A549 (cell line): ENCODE measurements around the gene HMG20A. TPM values are rescaled to one million over a fixed set of nuclear protein-coding genes. Genes with fewer than 3 reads are reported as not detected.

ENCODE experiments used
- ATAC-seq, 2 experiments: fragments of 200-7000 bp in 1 of 2; fragments of >200 bp in 1 of 2; cut with Nextera tagmentation in 1 of 2; cut with Tn5 transposase in 1 of 2; 3 replicates each; pipeline versions ENCODE4 v1.8.0 to v1.9.1; 2018 to 2020; ENCODE audit warnings: mild to moderate bottlenecking in 1 of 2, moderate library complexity in 1 of 2
- CTCF ChIA-PET: fragments of 300-600 bp; sonication (Branson Sonifier 250); formaldehyde crosslinking; extraction: SDS; loops from one replicate; lab custom pipeline; 2021; ENCODE audit warnings: antibody characterized with exemption, inconsistent platforms; lab: Yijun Ruan, JAX
- POLR2A ChIA-PET: fragments of 350-600 bp; formaldehyde crosslinking; extraction: SDS; loops from one replicate; lab custom pipeline; 2021; ENCODE audit warnings: antibody characterized with exemption, inconsistent platforms; lab: Yijun Ruan, JAX
- DNase-seq, 2 experiments: peaks; one replicate each; pipeline versions ENCODE4 v3.0.0 to v3.0.0-alpha.2; 2011 to 2016; ENCODE audit warnings: low read depth in 1 of 2, low spot score in 1 of 2
- FAIRE-seq: peaks from 2 replicates; lab custom pipeline; 2011; peaks lifted over from hg19 to GRCh38; lab: Jason Lieb, UNC
- H3K27ac ChIP-seq, 2 experiments: fragments of >200 bp; sonication (Bioruptor Twin); formaldehyde crosslinking; 3 replicates each; pipeline ENCODE4 v1.5.1; 2016 to 2017
- H3K4me1 ChIP-seq: fragments of >200 bp; sonication (Bioruptor Twin); formaldehyde crosslinking; 3 replicates; pipeline ENCODE4 v1.6.1; 2016
- H3K4me2 ChIP-seq: fragments of >200 bp; sonication (Bioruptor Twin); formaldehyde crosslinking; 3 replicates; pipeline ENCODE4 v1.6.1; 2016
- H3K4me3 ChIP-seq: fragments of >200 bp; sonication (Bioruptor Twin); formaldehyde crosslinking; 3 replicates; pipeline ENCODE4 v1.5.1; 2016
- H3K9me3 ChIP-seq: fragments of >200 bp; sonication (Bioruptor Twin); formaldehyde crosslinking; 3 replicates; pipeline ENCODE4 v1.6.1; 2016
- CBX2 ChIP-seq: fragments of 200-600 bp; sonication (generic); IDR thresholded peaks from 2 replicates; pipeline ENCODE4 v1.6.1; 2016; ENCODE audit warnings: low read depth, mild to moderate bottlenecking, borderline replicate concordance
- CHD2 ChIP-seq: fragments of 150-350 bp; IDR thresholded peaks from 2 replicates; pipeline ENCODE4 v1.6.1; 2014; ENCODE audit warnings: low read length; ENCODE audit not compliant: partially characterized antibody
- EHF ChIP-seq: fragments of 250-450 bp; sonication (Bioruptor Pico); IDR thresholded peaks from 2 replicates; pipeline ENCODE4 v1.5.0; 2020; ENCODE audit warnings: mild to moderate bottlenecking
- EHMT2 ChIP-seq: fragments of 200-600 bp; sonication (generic); IDR thresholded peaks from 2 replicates; pipeline ENCODE4 v1.6.1; 2016; ENCODE audit warnings: antibody characterized with exemption, low read depth, mild to moderate bottlenecking, moderate library complexity
- EP300 ChIP-seq, 2 experiments: fragments of >200 bp; sonication (Bioruptor Twin); formaldehyde crosslinking; IDR thresholded peaks; 2 replicates in 1 of 2; 3 replicates in 1 of 2; pipeline ENCODE4 v1.6.1; 2016 to 2017
- FOXS1 ChIP-seq: fragments of 250-450 bp; sonication (Bioruptor Pico); IDR thresholded peaks from 2 replicates; pipeline ENCODE4 v1.5.0; 2020; ENCODE audit warnings: mild to moderate bottlenecking, moderate library complexity
- HDAC2 ChIP-seq: fragments of 200-600 bp; sonication (generic); IDR thresholded peaks from 2 replicates; pipeline ENCODE4 v1.6.1; 2016
- HOXB13 ChIP-seq: fragments of 250-450 bp; sonication (Bioruptor Pico); IDR thresholded peaks from 2 replicates; pipeline ENCODE4 v1.5.0; 2020; ENCODE audit warnings: low read depth, mild to moderate bottlenecking, moderate library complexity
- JUN ChIP-seq, 2 experiments: fragments of >200 bp; sonication (Bioruptor Twin); formaldehyde crosslinking; IDR thresholded peaks; 2 replicates in 1 of 2; 3 replicates in 1 of 2; pipeline ENCODE4 v1.6.1; 2016 to 2017
- KDM1A ChIP-seq: fragments of 200-600 bp; sonication (generic); IDR thresholded peaks from 2 replicates; pipeline ENCODE4 v1.6.1; 2016; ENCODE audit warnings: low read depth, mild to moderate bottlenecking
- KDM5A ChIP-seq: fragments of 200-600 bp; sonication (generic); IDR thresholded peaks from 2 replicates; pipeline ENCODE4 v1.6.1; 2016; ENCODE audit warnings: antibody characterized with exemption, mild to moderate bottlenecking
- NFE2L2 ChIP-seq: fragments of 150-350 bp; conservative IDR thresholded peaks from 2 replicates; pipeline ENCODE4 v1.6.1; 2014; ENCODE audit warnings: low read length
- NR3C1 ChIP-seq: fragments of >200 bp; sonication (Bioruptor Twin); formaldehyde crosslinking; IDR thresholded peaks from 3 replicates; pipeline ENCODE4 v1.6.1; 2017
- PHF8 ChIP-seq: fragments of 200-600 bp; sonication (generic); IDR thresholded peaks from 2 replicates; pipeline ENCODE4 v1.6.1; 2016; ENCODE audit warnings: low read depth, mild to moderate bottlenecking, antibody characterized with exemption, moderate library complexity, borderline replicate concordance
- RARB ChIP-seq: fragments of 250-450 bp; sonication (Bioruptor Pico); IDR thresholded peaks from 2 replicates; pipeline ENCODE4 v1.8.0; 2021; ENCODE audit warnings: mild to moderate bottlenecking, moderate library complexity
- RCOR1 ChIP-seq: fragments of 150-350 bp; IDR thresholded peaks from 2 replicates; pipeline ENCODE4 v1.6.1; 2014; ENCODE audit warnings: antibody characterized with exemption, low read length, low read depth
- RFX5 ChIP-seq: fragments of 450-650 bp; IDR thresholded peaks from 2 replicates; pipeline ENCODE4 v1.7.1; 2014; ENCODE audit warnings: antibody characterized with exemption, mild to moderate bottlenecking, moderate library complexity
- ZC3H11A ChIP-seq: fragments of 450-650 bp; IDR thresholded peaks from 2 replicates; pipeline ENCODE4 v1.6.1; 2014; ENCODE audit warnings: antibody characterized with exemption, mild to moderate bottlenecking
- ZNF302 ChIP-seq: fragments of 250-450 bp; sonication (Bioruptor Pico); IDR thresholded peaks from 2 replicates; pipeline ENCODE4 v1.9.0; 2021; ENCODE audit warnings: inconsistent platforms, mild to moderate bottlenecking, moderate library complexity
- ZSCAN20 ChIP-seq: fragments of 250-450 bp; sonication (Bioruptor Pico); IDR thresholded peaks from 2 replicates; pipeline ENCODE4 v1.8.0; 2022; ENCODE audit warnings: mild to moderate bottlenecking, moderate library complexity
- WGBS: methylation state at CpG from one replicate; pipeline ENCODE4 v1.1.6; 2017; ENCODE audit errors: missing lambda C conversion rate; 5-methylcytosine and 5-hydroxymethylcytosine counted together
- polyA plus RNA-seq, 4 experiments: library from polyadenylated mRNA; depleted of rRNA in 3 of 4; stranded (reverse); fragments of >200 nt; fragmentation: RNase III in 1 of 4; extraction: RNeasy Plus Mini Kit Qiagen cat#74134 plus additional on column Dnase treatment in 1 of 4; gene quantifications; 2 replicates in 3 of 4; 3 replicates in 1 of 4; pipeline ENCODE4 v1.2.3, GENCODE V29; 2011 to 2017
- TF ChIP-seq, protein P1 (sequence below): fragments of 150-350 bp; IDR thresholded peaks from 2 replicates; pipeline ENCODE4 v1.6.1; 2014; ENCODE audit warnings: low read depth, mild to moderate bottlenecking, low read length
- TF ChIP-seq, protein P2 (sequence below): fragments of 250-450 bp; sonication (Bioruptor Pico); IDR thresholded peaks from 2 replicates; pipeline ENCODE4 v1.5.0; 2020; ENCODE audit warnings: low read depth, mild to moderate bottlenecking, moderate library complexity
- TF ChIP-seq, protein P3 (sequence below): fragments of 200-600 bp; sonication (generic); IDR thresholded peaks from 2 replicates; pipeline ENCODE4 v1.6.1; 2016; ENCODE audit warnings: antibody characterized with exemption, mild to moderate bottlenecking, moderate library complexity
- TF ChIP-seq, protein P4 (sequence below): IDR thresholded peaks from 2 replicates; pipeline ENCODE4 v1.6.1; 2012; ENCODE audit warnings: low read depth, borderline replicate concordance
- TF ChIP-seq, protein P5 (sequence below): fragments of >200 bp; sonication (Bioruptor Twin); formaldehyde crosslinking; IDR thresholded peaks from 3 replicates; pipeline ENCODE4 v1.6.1; 2016

The HMG20A gene
- polyA plus RNA-seq, 2 of the 4 experiments (the other 2 are of a cell fraction) = 29.5 to 85.1 TPM

DNA sequence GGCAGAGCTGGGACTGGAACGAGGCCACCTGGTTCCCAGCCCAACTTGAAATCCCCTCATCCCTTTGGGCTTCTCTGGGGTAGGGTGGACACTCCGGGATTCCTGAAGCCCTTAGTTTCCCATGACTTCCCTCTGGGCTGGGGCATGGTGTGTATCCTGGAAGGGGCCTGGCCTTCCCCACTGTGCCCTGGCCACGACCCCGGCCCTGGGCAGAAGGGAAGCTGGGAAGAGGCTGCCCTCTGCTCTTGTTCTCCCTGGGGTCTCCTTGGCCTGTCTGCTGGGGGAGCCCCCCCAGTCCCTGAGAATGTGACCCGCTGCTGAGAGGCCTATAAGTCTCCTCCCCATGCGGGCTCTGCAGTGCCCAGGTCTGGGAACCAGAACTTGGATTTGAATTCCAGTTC, 107.1 kb downstream of the HMG20A start (continued):
- TF ChIP-seq, protein P1, sequence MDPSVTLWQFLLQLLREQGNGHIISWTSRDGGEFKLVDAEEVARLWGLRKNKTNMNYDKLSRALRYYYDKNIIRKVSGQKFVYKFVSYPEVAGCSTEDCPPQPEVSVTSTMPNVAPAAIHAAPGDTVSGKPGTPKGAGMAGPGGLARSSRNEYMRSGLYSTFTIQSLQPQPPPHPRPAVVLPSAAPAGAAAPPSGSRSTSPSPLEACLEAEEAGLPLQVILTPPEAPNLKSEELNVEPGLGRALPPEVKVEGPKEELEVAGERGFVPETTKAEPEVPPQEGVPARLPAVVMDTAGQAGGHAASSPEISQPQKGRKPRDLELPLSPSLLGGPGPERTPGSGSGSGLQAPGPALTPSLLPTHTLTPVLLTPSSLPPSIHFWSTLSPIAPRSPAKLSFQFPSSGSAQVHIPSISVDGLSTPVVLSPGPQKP = no peak
- no peak for TF ChIP-seq ZSCAN20 (CRISPR knock-in tag)
- no peak for TF ChIP-seq ZC3H11A

DNA sequence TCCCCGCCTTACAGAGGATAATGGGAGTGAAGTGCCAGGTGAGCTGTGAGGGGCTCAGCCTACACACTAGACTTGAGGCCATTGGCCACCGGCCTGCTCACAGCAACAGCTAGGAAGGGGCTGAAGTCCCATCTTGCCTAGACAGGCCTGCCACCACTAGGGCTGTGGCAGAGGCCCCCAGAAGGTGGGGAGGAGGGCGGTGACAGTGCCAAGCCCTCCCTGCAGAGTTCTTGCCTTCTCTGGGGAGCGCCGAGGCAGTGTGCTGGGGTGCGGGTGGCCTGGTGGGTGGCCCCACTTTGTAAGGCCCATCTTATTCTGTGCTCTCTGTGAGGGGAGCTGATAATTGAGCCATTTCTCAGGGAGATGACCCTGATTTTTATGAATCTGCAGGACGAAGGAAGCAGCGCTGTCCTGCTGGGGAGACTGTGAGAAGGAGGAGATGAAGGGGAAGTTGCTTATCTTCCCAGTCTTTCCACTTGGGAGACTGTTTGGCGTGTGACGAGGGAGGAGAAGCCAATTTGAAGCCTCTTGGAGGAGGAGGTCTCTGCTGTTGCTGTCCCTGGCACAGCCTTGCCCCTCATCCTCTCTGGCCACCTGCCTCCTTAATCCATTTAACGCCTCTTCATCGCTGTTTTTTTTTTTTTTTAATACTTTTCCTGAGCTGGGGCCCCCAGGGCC, 107.7 kb downstream of the HMG20A start:
- 88% methylated on average over 12 of the region's 12 CpGs for WGBS
- no peaks in the 10 kb centered on the region for H3K4me1 ChIP-seq
- TF ChIP-seq, protein P2, sequence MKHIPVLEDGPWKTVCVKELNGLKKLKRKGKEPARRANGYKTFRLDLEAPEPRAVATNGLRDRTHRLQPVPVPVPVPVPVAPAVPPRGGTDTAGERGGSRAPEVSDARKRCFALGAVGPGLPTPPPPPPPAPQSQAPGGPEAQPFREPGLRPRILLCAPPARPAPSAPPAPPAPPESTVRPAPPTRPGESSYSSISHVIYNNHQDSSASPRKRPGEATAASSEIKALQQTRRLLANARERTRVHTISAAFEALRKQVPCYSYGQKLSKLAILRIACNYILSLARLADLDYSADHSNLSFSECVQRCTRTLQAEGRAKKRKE (CRISPR knock-in tag) = no peak
- no peak for TF ChIP-seq HDAC2
- no peak for TF ChIP-seq EHMT2
- TF ChIP-seq, protein P3, sequence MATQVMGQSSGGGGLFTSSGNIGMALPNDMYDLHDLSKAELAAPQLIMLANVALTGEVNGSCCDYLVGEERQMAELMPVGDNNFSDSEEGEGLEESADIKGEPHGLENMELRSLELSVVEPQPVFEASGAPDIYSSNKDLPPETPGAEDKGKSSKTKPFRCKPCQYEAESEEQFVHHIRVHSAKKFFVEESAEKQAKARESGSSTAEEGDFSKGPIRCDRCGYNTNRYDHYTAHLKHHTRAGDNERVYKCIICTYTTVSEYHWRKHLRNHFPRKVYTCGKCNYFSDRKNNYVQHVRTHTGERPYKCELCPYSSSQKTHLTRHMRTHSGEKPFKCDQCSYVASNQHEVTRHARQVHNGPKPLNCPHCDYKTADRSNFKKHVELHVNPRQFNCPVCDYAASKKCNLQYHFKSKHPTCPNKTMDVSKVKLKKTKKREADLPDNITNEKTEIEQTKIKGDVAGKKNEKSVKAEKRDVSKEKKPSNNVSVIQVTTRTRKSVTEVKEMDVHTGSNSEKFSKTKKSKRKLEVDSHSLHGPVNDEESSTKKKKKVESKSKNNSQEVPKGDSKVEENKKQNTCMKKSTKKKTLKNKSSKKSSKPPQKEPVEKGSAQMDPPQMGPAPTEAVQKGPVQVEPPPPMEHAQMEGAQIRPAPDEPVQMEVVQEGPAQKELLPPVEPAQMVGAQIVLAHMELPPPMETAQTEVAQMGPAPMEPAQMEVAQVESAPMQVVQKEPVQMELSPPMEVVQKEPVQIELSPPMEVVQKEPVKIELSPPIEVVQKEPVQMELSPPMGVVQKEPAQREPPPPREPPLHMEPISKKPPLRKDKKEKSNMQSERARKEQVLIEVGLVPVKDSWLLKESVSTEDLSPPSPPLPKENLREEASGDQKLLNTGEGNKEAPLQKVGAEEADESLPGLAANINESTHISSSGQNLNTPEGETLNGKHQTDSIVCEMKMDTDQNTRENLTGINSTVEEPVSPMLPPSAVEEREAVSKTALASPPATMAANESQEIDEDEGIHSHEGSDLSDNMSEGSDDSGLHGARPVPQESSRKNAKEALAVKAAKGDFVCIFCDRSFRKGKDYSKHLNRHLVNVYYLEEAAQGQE = no peak
- TF ChIP-seq ZNF302 = no peak
- no peak for TF ChIP-seq NFE2L2
- TF ChIP-seq EHF (CRISPR knock-in tag) = no peak
- TF ChIP-seq KDM1A = no peak
- no peak for TF ChIP-seq FOXS1 (CRISPR knock-in tag)
- no peak for TF ChIP-seq RFX5
- TF ChIP-seq HOXB13 = no peak
- TF ChIP-seq CBX2 = no peak
- TF ChIP-seq RCOR1 = no peak
- TF ChIP-seq, protein P4, sequence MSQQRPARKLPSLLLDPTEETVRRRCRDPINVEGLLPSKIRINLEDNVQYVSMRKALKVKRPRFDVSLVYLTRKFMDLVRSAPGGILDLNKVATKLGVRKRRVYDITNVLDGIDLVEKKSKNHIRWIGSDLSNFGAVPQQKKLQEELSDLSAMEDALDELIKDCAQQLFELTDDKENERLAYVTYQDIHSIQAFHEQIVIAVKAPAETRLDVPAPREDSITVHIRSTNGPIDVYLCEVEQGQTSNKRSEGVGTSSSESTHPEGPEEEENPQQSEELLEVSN = no peak
- no peak for TF ChIP-seq JUN (IDR thresholded peaks at IDR 0.05)
- ChIA-PET CTCF (interaction anchor here (0.7 to 9.7 kb wide), 7 partner anchors 13 to 414 kb away, joined by 3 to 97 read pairs (median 4); no protein-coding TSS in a partner anchor), POLR2A (interaction anchor here (1.1 kb wide), 1 partner anchor 15 kb away, joined by 3 read pairs; no protein-coding TSS in a partner anchor)
- H3K4me2 ChIP-seq = no peak overlapping the region
- no peaks in the 10 kb centered on the region for H3K9me3 ChIP-seq
- DNase-seq (no peak), ATAC-seq (peak in 1 of 2 experiments; percentile 13; a peak in 1 of 6 replicates), FAIRE-seq (no peak)
- H3K4me3 ChIP-seq = no peak overlapping the region
- no peak overlapping the region for H3K27ac ChIP-seq

DNA sequence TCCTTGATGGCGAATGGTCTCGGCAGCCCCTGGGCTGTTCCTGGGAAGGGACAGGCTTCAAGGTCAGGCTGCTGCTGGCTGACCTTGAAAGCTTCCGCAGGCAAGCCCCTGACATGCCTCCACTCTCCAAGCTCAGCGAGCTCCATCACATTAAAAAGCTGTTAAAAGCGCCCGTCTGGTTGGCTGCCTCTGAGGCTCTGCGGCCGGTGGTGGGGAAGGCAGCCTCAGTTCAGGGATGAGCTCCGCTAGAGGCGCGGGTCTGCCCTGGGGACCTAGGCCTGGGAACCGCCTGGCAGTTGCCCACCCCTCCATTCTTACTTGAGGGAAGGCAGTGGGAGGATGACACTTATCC, 108.3 kb downstream of the HMG20A start:
- POLR2A ChIA-PET = interaction anchor here (1.1 kb wide), 1 partner anchor 14 kb away, joined by 3 read pairs; no protein-coding TSS in a partner anchor
- no peak for TF ChIP-seq EP300 (IDR thresholded peaks at IDR 0.05)
- no peak for TF ChIP-seq KDM5A
- TF ChIP-seq ZC3H11A = no peak
- no peak for TF ChIP-seq PHF8
- no peak for TF ChIP-seq RFX5
- no peak for TF ChIP-seq RARB (CRISPR knock-in tag)
- no peak for TF ChIP-seq CHD2
- TF ChIP-seq, protein P4 = no peak
- TF ChIP-seq, protein P5, sequence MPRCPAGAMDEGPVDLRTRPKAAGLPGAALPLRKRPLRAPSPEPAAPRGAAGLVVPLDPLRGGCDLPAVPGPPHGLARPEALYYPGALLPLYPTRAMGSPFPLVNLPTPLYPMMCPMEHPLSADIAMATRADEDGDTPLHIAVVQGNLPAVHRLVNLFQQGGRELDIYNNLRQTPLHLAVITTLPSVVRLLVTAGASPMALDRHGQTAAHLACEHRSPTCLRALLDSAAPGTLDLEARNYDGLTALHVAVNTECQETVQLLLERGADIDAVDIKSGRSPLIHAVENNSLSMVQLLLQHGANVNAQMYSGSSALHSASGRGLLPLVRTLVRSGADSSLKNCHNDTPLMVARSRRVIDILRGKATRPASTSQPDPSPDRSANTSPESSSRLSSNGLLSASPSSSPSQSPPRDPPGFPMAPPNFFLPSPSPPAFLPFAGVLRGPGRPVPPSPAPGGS = no peak
- TF ChIP-seq RCOR1 = no peak
- TF ChIP-seq NR3C1 = no peak
- no peak for TF ChIP-seq ZNF302
- TF ChIP-seq, protein P1 = no peak

More for the DNA sequence above, 108.3 kb downstream of the HMG20A start:
- H3K4me2 ChIP-seq = no peak overlapping the region
- no peak overlapping the region for H3K27ac ChIP-seq
- CTCF ChIA-PET = interaction anchor here (0.7 to 9.7 kb wide), 5 partner anchors 13 to 410 kb away, joined by 3 to 97 read pairs (median 4); no protein-coding TSS in a partner anchor
- no peaks in the 10 kb centered on the region for H3K4me1 ChIP-seq
- no peak for ATAC-seq
- no peak for FAIRE-seq
- DNase-seq = no peak
- WGBS = 87% methylated on average over 8 of the region's 12 CpGs
- no peak overlapping the region for H3K4me3 ChIP-seq
- no peaks in the 10 kb centered on the region for H3K9me3 ChIP-seq
